SK-N-SH (cell line): ENCODE results near the gene TRPC4. TPM values are rescaled to one million over a fixed set of nuclear protein-coding genes. Genes with fewer than 3 reads are reported as not detected.

Source experiments
- CTCF ChIA-PET: fragments of 300-600, 350-600 bp; formaldehyde crosslinking; extraction: SDS; loops from one replicate; lab custom pipeline; 2021; lab: Yijun Ruan, JAX
- POLR2A ChIA-PET: fragments of 350-600 bp; sonication (Branson Sonifier 250); formaldehyde crosslinking; extraction: SDS; loops from one replicate; lab custom pipeline; 2020; ENCODE audit warnings: antibody characterized with exemption, inconsistent platforms; lab: Yijun Ruan, JAX
- DNase-seq: peaks from one replicate; pipeline ENCODE4 v3.0.0; 2012
- H2AFZ ChIP-seq: fragments of 200-600 bp; sonication (generic); 2 replicates; pipeline ENCODE4 v1.8.1; 2016; ENCODE audit warnings: antibody characterized with exemption, mild to moderate bottlenecking, low read depth
- H3F3A ChIP-seq: fragments of 200-600 bp; sonication (generic); replicated peaks from 2 replicates; pipeline ENCODE3; 2016; ENCODE audit warnings: antibody characterized with exemption, mild to moderate bottlenecking; ENCODE audit not compliant: insufficient read depth
- H3K27ac ChIP-seq, 2 experiments: fragments of 200-500 bp in 1 of 2; fragments of 200-600 bp in 1 of 2; sonication (Bioruptor generic) in 1 of 2; sonication (generic), shearing (Covaris generic) in 1 of 2; 2 replicates each; pipeline versions ENCODE4 v1.5.1 to v1.6.1; 2014 to 2016; ENCODE audit warnings: low read depth in 2 of 2, inconsistent platforms in 1 of 2, low read length in 1 of 2, mild to moderate bottlenecking in 1 of 2, mixed read lengths in 1 of 2
- H3K27me3 ChIP-seq: fragments of 200-600 bp; sonication (generic), shearing (Covaris generic); 2 replicates; pipeline ENCODE4 v1.6.1; 2016; ENCODE audit warnings: mixed run types; ENCODE audit not compliant: insufficient read depth
- H3K36me3 ChIP-seq, 2 experiments: fragments of 200-500 bp in 1 of 2; fragments of 200-600 bp in 1 of 2; sonication (Bioruptor generic) in 1 of 2; sonication (generic) in 1 of 2; replicated peaks in 1 of 2; 2 replicates each; pipeline versions ENCODE3 to v1.5.1; 2014 to 2016; ENCODE audit warnings: low read length in 1 of 2, mild to moderate bottlenecking in 1 of 2; ENCODE audit not compliant: insufficient read depth in 2 of 2, control insufficient read depth in 1 of 2
- H3K4me1 ChIP-seq, 2 experiments: fragments of 200-500 bp in 1 of 2; fragments of 200-600 bp in 1 of 2; sonication (Bioruptor generic) in 1 of 2; sonication (generic), shearing (Covaris generic) in 1 of 2; 2 replicates each; pipeline versions ENCODE4 v1.5.1 to v1.6.1; 2014 to 2016; ENCODE audit warnings: low read depth in 1 of 2, low read length in 1 of 2, mixed run types in 1 of 2; ENCODE audit not compliant: insufficient read depth in 2 of 2, control insufficient read depth in 1 of 2
- H3K4me2 ChIP-seq: fragments of 200-600 bp; sonication (generic), shearing (Covaris generic); 2 replicates; pipeline ENCODE4 v1.6.1; 2017; ENCODE audit warnings: mixed run types
- H3K4me3 ChIP-seq, 2 experiments: fragments of 200-500 bp in 1 of 2; fragments of 200-600 bp in 1 of 2; sonication (Bioruptor generic) in 1 of 2; sonication (generic), shearing (Covaris generic) in 1 of 2; 2 replicates each; pipeline versions ENCODE4 v1.5.1 to v1.8.1; 2014 to 2016; ENCODE audit warnings: low read depth in 2 of 2, inconsistent platforms in 1 of 2, low read length in 1 of 2, mild to moderate bottlenecking in 1 of 2, mixed read lengths in 1 of 2, moderate library complexity in 1 of 2
- H3K79me2 ChIP-seq: fragments of 200-600 bp; sonication (generic); 2 replicates; pipeline ENCODE4 v1.8.1; 2017; ENCODE audit warnings: mild to moderate bottlenecking; ENCODE audit not compliant: insufficient read depth
- H3K9ac ChIP-seq: fragments of 200-600 bp; sonication (generic); 2 replicates; pipeline ENCODE4 v1.6.1; 2017; ENCODE audit warnings: mixed run types
- H3K9me2 ChIP-seq: fragments of 200-600 bp; sonication (generic); 2 replicates; pipeline ENCODE4 v1.6.1; 2017; ENCODE audit warnings: mixed run types
- H3K9me3 ChIP-seq: fragments of 200-600 bp; sonication (generic); 2 replicates; pipeline ENCODE4 v1.6.1; 2017; ENCODE audit warnings: mixed run types, mild to moderate bottlenecking, moderate library complexity
- H4K20me1 ChIP-seq: fragments of 200-600 bp; sonication (generic); 2 replicates; pipeline ENCODE4 v1.6.1; 2017; ENCODE audit warnings: mild to moderate bottlenecking, mixed run types; ENCODE audit not compliant: insufficient read depth
- EP300 ChIP-seq, 2 experiments: IDR thresholded peaks; 2 replicates each; pipeline versions ENCODE4 v1.4.0 to v1.6.1; 2012; ENCODE audit warnings: borderline replicate concordance in 1 of 2, low read depth in 1 of 2, low read length in 1 of 2
- EZH2phosphoT487 ChIP-seq: fragments of 200-600 bp; sonication (generic); IDR thresholded peaks from 2 replicates; pipeline ENCODE4 v1.6.1; 2017; ENCODE audit warnings: low read depth, mixed run types, mild to moderate bottlenecking, antibody characterized with exemption, moderate library complexity, borderline replicate concordance
- JUND ChIP-seq: IDR thresholded peaks from 2 replicates; pipeline ENCODE4 v1.4.0; 2012
- SIN3A ChIP-seq: IDR thresholded peaks from 2 replicates; pipeline ENCODE4 v1.6.1; 2012; ENCODE audit warnings: low read depth, mild to moderate bottlenecking, low read length, moderate library complexity, borderline replicate concordance
- SMC3 ChIP-seq: IDR thresholded peaks from 2 replicates; pipeline ENCODE4 v1.6.1; 2012; ENCODE audit warnings: low read depth, low read length, improper control_type of control experiment
- TEAD4 ChIP-seq: IDR thresholded peaks from 2 replicates; pipeline ENCODE4 v1.4.0; 2012; ENCODE audit warnings: mild to moderate bottlenecking, borderline replicate concordance; ENCODE audit not compliant: insufficient read depth
- WGBS: methylation state at CpG from one replicate; pipeline ENCODE4 v1.1.6; 2017; ENCODE audit warnings: low lambda C conversion rate; 5-methylcytosine and 5-hydroxymethylcytosine counted together
- polyA plus RNA-seq, 3 experiments: library from polyadenylated mRNA; depleted of rRNA; stranded (reverse); fragments of >200 nt; gene quantifications; 2 replicates each; pipeline ENCODE4 v1.2.3, GENCODE V29; 2012
- TF ChIP-seq, protein P1 (sequence below): fragments of 200-600 bp; sonication (generic); IDR thresholded peaks from 2 replicates; pipeline ENCODE4 v1.6.1; 2017; ENCODE audit warnings: antibody characterized with exemption, mild to moderate bottlenecking, moderate library complexity

Gene TRPC4
- polyA plus RNA-seq, 1 of the 3 experiments (the other 2 are of a cell fraction), result not detected

DNA sequence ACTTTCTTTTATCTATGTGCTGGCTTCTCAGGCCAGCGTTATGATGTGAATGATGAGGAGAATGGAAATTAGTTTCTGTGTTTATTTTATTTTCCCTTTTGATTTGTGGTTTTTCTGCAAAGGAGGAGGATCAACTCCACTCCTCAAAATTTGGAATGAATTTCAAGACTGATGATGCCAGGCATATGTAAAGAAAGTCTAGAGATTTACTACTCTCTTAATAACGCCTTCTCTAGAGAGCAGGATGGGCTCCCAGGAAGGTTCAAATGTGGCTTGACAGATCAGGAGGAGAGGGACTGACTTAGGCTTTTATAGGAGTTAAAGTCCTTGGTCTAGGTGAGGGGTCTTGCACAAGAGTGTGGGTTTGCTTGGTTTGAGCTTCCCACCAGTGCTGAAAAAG lies 255.9 kb downstream of the TRPC4 start:
- Histone ChIP-seq H3K79me2 (no peaks in the 10 kb centered on the region), H3K27ac (no peak overlapping the region), H2AFZ (no peak overlapping the region), H4K20me1 (no peaks in the 10 kb centered on the region), H3K9me2 (no peaks in the 10 kb centered on the region), H3K27me3 (no peaks in the 10 kb centered on the region; the same call in 1 of the 2 replicates), H3K4me2 (no peak overlapping the region), H3K9ac (no peak overlapping the region), H3F3A (peaks cover 13% of the 10 kb centered on the region), H3K36me3 (no peaks in the 10 kb centered on the region), H3K4me3 (no peak overlapping the region), H3K9me3 (no peaks in the 10 kb centered on the region), H3K4me1 (peaks cover 0 to 17% of the 10 kb centered on the region in 2 experiments; a peak in 2 of 4 replicates)
- no peak for DNase-seq
- CTCF ChIA-PET, result no interaction called here
- no peak for TF ChIP-seq JUND
- POLR2A ChIA-PET, result no interaction called here
- WGBS, result 19% methylated on average over 2 of the region's 2 CpGs

DNA sequence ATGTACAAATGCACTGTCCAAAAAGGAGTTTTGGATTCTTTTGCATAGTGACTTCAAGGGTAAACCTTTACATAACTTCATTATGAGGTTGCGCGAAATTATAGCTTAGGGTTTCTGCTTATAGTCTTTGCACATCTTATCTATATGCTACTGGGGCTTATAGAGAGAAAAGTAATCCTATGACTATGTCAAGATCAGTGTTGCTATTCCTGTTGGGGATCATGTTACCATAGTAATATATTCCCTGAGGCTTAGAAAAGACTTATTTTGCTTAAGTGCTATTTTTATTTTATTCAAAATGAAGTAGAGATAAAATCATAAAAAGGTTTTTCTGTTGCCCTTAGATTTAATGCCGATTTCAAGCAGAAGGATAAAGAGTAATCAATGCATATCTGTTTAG lies 256.3 kb downstream of the TRPC4 start:
- ChIA-PET CTCF (no interaction called here), POLR2A (no interaction called here)
- Histone ChIP-seq H3K9ac (no peak overlapping the region), H3K27me3 (no peaks in the 10 kb centered on the region; the same call in 1 of the 2 replicates), H3F3A (peaks cover 9% of the 10 kb centered on the region), H3K9me3 (no peaks in the 10 kb centered on the region), H3K79me2 (no peaks in the 10 kb centered on the region), H4K20me1 (no peaks in the 10 kb centered on the region), H3K4me1 (peaks cover 0 to 17% of the 10 kb centered on the region in 2 experiments; a peak in 2 of 4 replicates), H3K4me2 (no peak overlapping the region), H3K27ac (no peak overlapping the region), H3K36me3 (no peaks in the 10 kb centered on the region), H3K9me2 (no peaks in the 10 kb centered on the region), H2AFZ (no peak overlapping the region), H3K4me3 (no peak overlapping the region)
- 44% methylated on average over 3 of the region's 3 CpGs for WGBS
- DNase-seq, result no peak
- TF ChIP-seq TEAD4 (no peak), EP300 (IDR thresholded peaks at IDR 0.05; ENCODE audit: borderline replicate concordance in 1 of 2, low read depth in 1 of 2, low read length in 1 of 2) (no peak), EZH2phosphoT487 (no peak)

DNA sequence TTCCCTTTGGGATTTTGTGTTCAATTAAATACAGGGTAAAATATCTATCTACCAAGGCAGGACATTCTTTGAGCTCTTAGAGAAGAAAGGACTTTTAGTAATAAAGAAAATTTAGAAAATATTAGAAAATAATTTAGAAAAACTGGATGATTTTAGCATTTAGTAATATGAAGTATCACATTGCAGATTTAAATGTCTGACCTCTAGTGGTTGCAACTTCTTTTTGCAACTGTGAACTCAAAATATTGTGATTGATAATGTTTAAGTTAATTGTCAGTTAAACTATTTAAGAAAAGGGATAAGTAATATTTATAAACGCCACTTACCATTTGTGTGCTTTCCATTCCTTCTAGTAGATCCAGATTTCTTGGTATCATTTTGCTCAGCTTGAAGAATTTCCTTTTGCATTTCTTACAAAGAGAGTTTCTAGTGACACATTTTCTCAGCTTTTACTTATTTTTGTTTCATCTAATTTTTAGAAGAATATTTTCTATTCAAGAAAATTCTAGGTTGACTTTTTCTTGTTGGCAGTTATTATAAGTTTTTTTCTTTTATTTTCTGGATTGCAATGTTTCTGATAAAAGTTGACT lies 260.7 kb downstream of the TRPC4 start:
- WGBS, result 0% methylated on average over 1 of the region's 1 CpG
- Histone ChIP-seq H3K4me1 (no peaks in the 10 kb centered on the region), H4K20me1 (no peaks in the 10 kb centered on the region), H3K9me3 (no peaks in the 10 kb centered on the region), H3K27me3 (no peaks in the 10 kb centered on the region; the same call in 1 of the 2 replicates), H3F3A (no peaks in the 10 kb centered on the region), H3K79me2 (no peaks in the 10 kb centered on the region), H3K9me2 (no peaks in the 10 kb centered on the region), H3K4me2 (no peak overlapping the region), H3K4me3 (no peak overlapping the region), H2AFZ (no peak overlapping the region), H3K9ac (no peak overlapping the region), H3K36me3 (no peaks in the 10 kb centered on the region), H3K27ac (no peak overlapping the region)
- TF ChIP-seq SIN3A (no peak), SMC3 (0 out of 2 replicates have a peak, but pooled peaks have one; percentile 3)
- TF ChIP-seq, protein P1, sequence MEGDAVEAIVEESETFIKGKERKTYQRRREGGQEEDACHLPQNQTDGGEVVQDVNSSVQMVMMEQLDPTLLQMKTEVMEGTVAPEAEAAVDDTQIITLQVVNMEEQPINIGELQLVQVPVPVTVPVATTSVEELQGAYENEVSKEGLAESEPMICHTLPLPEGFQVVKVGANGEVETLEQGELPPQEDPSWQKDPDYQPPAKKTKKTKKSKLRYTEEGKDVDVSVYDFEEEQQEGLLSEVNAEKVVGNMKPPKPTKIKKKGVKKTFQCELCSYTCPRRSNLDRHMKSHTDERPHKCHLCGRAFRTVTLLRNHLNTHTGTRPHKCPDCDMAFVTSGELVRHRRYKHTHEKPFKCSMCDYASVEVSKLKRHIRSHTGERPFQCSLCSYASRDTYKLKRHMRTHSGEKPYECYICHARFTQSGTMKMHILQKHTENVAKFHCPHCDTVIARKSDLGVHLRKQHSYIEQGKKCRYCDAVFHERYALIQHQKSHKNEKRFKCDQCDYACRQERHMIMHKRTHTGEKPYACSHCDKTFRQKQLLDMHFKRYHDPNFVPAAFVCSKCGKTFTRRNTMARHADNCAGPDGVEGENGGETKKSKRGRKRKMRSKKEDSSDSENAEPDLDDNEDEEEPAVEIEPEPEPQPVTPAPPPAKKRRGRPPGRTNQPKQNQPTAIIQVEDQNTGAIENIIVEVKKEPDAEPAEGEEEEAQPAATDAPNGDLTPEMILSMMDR, result peak; percentile 67
- DNase-seq, result no peak
- ChIA-PET CTCF (interaction anchor here (1.0 to 1.4 kb wide), 2 partner anchors 11 to 501 kb away, joined by 3 to 4 read pairs; partner anchors contain the start of gene POSTN), POLR2A (no interaction called here)
